IPS-NIHi11 (cell line): ENCODE results near the gene RCC2.

ENCODE experiments used
- DNase-seq: peaks from one replicate; pipeline ENCODE4 v3.0.0; 2012; ENCODE audit warnings: mixed read lengths, low spot score

The RCC2 gene

DNA sequence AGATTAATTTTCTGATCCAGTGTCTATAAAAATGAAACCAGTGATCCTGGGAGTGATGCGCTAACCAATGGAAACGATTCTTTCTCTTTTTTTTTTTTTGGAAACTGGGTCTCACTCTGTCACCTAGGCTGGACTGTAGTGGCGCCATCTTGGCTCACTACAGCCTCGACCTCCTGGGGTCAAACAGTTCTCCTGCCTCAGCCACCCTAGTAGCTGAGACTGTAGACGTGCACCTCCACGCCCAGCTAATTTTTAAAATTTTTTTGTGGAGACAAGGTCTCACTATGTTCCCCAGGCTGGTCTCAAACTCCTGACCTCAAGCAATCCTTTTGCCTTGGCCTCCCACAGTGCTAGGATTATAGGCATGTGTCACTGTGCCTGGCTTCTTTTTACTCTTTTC lies 3.4 kb upstream of the RCC2 start:
- DNase-seq = no peak

DNA sequence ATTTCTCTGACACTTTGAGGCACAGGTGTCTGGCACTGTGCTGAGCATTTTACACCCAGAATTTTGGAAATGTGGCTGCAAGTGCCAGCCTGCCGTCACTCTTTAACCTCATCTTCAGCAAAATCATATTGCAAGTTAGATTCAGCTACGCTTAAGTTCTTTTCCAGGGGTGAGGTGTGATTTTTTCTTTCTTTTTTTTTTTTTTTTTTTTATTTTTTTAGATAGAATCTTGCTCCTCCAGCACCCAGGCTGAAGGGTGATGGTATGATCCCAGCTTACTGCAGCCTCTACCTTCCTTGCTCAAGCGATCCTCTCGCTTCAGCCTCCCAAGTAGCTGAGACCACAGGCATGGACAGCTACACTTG lies 2.5 kb upstream of the RCC2 start:
- no peak for DNase-seq

DNA sequence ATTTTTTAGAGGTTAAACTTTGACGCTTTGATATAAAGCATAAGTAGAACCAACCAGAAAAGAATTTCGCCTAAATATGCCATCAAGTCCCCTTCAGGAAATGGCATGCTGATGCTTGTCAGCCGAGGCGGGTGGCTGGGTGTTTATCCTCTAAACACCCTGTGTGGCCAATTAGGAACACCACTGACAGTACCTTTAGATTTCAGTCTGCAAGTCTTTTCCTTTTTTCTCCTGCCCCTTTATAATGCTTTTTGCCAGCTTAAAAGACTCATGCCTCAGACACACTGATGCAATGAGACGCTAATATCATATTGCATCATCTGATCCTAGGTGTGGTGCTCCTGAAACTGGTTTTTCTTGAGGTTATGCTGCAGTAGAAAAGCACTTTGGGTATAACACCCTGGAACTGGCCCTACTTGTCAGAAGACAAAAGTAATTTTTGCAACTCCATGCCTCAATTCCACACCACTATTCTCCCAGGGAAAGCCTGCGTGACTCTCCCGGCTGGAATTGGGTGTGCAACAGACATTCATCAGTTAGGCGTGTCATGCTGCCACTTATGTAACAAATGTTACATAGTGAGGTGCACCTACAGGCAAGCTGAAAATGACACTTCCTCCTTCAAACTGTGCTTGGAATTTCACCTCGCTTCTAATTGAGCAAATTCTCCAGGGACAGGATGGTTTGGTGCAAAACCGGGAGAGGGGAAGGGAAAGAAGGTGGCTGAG lies 2.0 kb upstream of the RCC2 start:
- no peak for DNase-seq

DNA sequence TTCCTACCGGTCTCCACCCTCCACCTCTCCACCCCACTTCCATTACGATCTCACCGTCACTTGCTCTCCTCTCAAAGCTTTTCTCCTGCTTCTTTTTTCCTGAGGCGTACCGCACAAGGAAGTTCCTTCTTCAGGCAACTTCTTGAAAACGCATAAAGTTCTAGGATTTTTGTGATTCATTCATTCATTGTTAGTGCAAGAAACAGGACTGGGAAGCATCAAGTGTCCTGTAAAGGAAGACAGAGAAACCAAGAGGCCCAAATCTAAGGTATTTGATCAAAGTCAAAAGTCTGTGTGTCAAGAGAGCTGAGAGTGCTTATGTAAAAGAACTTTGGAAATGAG lies 1.3 kb upstream of the RCC2 start:
- no peak for DNase-seq

DNA sequence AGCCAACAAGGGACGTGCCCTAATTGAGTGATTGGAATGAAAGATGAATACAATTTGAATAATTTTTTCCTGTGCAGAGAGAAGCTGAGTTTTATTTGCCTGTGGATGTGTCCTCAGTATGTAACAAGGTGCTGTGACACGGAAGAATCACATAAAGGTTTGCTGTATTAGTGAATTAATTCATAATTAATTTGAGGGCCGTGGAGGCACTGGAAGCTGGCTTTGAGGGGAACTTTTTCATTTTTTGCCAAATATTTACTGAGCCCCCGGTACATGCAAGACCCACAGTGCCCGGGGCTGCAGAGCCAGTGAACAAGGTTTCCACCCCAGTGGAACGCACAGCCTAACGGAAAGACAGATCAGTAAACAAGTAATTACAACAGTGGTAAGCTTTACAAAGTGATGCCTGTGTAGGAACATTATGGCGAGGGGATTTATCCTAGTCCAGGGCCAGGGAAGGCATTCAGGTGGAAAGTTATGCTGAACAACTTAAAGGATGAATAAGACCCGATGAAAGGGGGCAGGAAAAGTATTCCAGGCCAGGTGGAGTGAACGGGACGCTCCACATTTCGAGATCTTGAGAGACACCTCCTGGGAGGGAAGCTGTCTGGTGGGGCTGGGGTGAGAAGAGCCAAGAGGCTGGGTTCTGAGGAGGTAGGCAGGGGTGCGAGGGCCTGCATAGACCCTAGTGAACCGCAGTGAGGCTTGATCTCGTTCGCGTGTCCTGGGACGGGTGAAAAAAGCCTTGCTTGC lies 773 bp upstream of the RCC2 start:
- DNase-seq = no peak

DNA sequence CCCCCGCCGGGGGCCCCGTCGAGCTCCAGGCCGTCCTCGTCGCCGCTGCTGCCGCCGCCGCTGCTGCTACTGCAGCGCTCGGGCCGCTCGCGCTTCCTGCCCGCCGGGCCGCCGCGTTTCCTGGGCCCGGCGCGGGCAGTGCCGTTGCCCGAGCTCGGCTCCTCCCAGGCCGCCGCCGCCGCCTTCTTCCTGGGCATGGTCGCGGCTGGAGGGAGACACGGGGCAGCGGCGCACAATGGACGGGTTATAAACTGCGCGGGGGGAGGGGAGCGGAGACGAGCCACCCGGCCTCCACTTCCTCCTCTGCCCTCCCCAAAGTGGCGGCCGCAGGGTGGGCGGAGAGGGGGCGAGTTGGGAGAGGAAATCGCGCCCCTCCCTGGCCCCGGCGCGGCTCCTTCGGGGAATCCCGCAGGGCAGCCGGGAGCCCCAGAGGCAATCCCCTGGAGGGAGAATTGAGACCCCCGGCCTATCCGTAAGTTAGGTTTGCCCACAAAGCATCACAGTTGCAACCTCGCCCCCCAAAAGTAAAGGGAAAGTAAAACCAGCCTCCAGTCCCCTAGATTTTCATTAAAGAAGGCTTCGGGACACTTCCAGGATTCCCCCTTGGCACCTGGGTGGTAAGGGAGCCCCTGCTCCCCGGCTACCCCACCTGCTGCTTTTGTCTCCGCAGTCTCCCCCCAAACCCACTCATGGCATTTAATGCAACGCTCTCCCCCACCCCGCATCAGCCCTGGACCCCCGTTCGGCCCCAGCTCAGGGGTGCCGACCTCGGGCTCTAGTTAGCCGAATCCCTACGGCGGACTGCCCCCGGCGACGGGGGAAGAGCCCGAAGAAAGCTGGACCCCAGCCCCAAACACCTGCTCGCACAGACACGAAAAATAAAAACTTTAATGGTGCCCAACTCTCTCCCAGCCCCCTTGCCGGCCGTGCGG lies 893 bp downstream of the RCC2 start:
- peak; percentile 65 for DNase-seq

DNA sequence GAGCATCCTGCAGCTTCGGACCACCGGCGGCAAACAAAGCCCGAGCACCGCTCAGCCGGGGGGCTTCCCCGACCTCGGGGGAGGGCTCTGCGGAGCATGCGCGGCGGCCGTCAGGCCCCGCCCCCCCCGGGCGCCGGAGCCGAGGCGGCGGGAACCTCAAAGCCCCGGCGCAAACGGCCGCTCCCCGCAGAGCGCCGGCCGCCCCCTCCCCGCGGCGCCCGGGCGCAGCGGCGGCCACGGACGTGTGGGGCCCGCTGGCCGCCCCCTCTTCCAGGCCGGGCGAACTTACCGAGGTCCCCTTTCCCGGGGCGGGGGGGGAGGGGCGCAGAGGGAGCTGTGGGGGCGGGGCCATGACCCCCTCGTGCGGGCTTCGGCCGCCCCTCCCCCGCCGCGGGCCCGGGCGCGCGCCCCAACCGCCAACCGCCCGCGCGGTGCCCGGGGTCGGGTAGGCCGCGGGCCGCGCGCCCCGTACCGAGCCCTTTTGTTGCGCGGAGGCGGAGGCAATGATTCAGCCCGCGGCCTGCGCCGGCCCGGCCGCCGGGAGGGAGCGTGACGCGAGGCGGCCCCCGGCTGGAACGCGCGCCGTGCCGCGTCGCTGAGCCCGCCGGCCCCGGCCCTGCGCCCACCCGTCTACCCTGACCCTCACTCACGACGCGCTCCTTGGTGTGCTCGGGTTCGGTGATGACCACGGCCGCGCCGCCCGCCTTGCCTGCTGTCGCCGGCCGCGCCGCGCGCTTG lies 1.7 kb downstream of the RCC2 start:
- peak; percentile 89 for DNase-seq

DNA sequence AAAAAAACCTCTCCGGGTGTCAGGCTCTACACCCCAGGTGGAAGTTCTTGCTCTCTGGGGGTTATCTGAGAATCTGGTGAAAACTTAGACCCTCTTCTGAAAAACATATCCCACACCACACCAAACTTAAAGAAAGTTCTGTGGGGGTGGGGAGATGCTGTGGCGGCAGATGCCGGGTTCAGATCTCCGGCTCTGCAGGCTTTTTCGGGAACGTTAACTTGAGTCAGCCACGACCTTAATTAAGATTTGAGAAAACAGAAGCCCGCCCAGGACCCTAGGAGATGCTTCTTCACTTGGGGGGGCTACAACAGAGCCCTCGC lies 2.3 kb downstream of the RCC2 start:
- no peak for DNase-seq

DNA sequence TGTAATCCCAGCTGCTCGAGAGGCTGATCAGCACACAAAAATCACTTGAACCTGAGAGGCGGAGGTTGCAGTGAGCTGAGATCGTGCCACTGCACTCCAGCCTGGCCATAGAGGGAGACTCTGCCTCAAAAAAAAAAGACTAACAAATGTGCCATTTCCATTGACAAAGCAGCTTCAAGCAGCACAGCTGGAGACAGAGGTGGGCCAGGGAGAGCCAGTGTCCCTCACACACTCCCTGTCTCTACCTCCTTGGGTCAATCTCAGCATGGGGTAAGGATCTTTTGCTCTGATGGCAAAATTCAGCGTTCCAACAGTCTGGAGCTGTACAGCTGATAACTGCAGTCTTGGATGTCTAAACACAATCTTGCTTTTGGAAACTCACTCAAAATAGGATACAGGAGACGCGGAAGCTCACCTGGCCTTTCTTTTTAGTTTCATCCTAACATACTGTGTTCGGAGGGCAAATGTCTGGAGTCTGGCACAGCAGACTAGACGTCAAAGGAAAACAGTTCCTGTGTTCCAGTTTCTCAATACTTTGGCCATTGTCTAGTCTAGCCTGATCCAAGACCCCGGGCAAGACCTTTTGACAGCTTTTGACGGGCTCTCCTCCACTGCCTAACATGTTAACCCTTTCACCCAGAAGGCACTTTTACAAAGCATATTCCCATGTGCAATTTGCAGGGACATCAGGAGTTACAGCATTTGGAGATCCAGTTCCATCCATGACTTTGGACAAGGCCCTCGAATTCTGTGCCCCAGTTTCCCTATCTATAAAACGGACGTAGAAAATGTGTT lies 2.9 kb downstream of the RCC2 start:
- DNase-seq = no peak

DNA sequence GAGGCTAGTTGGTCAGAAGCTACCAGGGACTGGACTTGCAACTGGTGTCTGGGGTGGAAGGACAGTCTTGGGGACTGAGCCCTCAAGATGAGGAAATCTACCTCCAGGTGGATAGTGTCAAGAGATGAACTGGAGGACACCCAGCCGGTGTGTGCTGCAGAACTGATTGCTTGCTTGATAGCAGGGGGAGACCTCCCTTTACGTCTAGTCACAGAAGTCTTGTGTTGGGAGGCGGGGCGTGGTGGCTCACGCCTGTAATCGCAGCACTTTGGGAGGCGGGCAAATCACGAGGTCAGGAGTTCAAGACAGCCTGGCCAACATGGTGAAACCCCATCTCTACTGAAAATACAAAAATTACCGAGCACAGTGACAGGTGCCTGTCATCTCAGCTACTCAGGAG lies 4.9 kb downstream of the RCC2 start:
- no peak for DNase-seq

DNA sequence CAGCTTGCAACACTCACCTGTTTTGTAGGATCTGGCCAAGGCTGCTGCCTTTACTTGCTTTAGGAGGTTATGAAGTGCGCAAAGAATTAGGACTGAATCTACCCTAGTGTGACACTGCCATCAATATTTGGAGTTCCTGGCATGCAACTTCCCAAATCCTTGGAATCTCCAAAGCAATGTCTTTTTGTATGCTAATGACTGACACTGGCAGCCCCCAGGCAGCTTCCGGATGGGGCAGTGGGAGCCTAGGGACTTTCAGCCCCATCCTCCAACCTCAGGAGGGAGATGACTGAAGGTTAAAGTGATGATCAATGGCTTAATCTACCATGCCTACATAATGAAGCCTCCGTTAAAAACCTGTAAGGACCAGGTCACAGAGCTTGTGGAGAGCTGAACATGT lies 5.5 kb downstream of the RCC2 start:
- no peak for DNase-seq

DNA sequence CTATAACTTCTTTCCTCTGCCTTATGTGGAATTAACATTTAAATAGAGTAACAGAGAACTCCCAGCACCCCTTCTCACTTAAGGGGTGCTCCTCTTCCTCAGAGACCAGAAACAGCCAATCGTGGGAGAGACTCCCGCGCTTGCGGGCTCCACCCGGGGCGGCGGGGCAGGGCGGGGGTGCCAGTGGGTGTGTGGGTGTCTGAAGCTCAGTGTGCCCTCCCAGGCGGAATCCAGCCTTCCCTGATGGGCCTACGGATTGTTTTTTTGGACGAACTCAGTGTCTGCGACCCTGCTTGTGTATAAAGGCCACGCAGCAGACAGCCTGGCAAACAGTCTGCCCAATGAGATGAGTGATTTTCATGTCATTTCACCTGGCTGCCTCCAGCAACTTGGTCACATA lies 6.2 kb downstream of the RCC2 start:
- no peak for DNase-seq

DNA sequence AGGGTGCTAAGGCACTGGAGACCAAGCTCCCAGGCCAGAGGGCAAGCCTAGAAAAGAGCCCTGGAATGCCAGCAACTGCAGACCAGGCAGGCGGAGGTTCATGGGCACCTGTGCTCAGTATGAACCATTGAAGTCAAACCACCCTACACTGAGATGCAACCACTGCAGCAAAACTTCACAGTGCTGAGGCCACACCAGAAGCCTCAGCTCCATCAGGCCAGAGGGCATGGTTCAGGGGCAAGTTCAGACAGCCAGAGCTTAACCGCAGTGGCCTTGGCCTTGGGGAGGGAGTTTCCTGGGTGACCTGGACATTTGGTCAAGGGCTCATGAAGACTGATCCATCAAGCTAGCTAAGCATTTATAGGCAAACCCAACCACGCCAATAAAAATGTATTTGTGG lies 7.1 kb downstream of the RCC2 start:
- DNase-seq = no peak

DNA sequence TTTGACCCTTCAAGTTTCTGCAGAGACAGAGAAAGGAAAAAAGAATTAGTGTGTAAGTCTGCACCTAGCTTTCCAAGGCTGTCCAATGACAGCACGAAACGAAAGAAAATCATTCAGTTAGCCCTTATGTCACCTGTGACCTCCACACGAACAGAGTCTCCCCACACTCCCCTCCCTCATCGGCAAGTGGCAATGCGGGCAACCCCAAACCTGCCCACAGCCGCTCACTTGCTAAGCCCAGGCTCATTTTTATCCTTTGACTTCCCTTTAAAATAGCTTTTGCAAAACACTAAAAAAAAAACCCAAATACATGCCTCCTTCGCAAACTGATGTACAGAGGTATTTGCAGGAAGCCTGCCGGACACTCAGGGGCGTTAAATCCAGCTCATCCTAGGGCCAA lies 10.3 kb downstream of the RCC2 start:
- no peak for DNase-seq

DNA sequence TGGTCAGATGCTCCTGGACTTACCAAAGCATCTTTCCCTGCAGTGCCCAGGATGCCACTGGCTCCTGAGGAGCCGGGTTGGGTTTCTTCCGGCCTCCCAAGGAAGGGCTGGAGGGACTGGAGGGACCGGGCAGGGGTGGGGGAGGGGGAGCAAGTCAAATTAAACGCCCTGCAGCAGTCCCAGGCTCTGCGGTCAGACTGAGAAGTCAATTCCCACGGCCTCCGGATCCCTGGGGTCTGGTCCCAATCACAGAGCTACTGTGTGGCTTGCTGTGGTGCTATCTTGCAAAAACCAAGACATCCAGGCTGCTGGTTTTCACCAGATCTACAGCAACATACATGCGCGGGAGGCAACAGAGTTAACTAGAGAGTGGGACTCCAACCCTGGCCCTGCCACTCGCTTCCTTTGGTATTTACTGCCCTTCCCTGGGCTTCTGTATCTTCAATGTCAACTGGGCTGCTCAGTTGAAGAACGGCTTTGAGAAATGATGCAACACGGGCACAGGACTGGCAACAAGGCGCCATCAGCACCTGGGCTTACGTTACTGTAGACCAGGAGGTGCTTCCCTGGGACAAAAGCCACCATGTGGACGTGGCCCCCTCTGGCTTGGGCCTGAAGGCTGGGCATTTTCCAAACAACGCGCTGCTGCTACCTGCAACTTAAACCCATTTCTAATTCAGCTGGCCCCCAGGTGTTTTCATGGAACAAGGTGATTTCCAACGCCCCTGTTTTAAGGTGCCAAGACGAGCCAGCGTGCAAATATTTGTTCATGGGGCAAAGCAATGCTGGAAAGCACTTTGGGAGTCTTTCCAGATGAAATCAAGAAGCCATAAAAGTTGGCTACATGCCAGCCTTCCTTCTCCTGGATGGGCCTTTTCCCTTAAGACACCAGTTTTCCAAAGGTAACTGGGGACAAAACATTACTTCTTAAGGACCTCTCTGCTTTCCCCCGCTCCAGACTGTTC lies 11.5 kb downstream of the RCC2 start:
- no peak for DNase-seq

DNA sequence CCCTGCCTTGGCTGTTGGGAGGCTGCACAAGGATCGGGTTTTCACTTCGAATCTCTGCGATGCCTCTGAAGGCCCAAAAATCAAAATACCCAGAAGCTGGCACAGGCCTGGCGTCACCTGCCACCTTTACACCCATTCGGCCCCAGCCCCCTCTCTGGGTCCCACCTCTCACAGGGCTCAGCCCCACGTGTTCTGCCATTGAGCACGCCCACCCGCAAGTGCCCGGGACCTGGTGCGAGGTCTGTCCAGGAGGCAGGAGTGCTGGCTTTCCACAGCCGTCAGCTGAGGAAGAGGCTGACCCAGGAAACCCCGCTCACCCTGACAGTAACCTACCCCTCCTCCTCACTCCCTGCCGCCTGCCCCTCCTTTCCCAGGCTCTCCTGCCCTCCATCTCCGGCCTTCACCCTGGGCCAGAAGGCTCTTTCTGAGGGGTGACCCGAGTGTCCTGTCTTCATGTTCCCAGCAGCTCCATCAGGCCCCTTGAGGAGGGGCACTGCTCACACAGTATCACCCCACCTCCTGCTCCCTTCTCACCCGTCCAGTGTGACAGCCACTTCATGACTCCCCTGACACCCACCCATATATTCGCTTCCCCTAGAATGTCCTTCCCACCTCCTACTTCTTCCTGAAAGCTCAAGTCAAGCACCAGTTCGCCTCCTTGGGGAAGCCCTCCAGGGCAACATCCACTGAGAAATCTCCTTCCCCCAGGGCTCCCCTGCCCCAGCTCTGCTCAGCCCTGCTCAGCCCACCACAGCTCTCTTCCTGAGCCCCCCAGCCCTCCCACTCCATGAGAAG lies 13.5 kb downstream of the RCC2 start:
- no peak for DNase-seq

DNA sequence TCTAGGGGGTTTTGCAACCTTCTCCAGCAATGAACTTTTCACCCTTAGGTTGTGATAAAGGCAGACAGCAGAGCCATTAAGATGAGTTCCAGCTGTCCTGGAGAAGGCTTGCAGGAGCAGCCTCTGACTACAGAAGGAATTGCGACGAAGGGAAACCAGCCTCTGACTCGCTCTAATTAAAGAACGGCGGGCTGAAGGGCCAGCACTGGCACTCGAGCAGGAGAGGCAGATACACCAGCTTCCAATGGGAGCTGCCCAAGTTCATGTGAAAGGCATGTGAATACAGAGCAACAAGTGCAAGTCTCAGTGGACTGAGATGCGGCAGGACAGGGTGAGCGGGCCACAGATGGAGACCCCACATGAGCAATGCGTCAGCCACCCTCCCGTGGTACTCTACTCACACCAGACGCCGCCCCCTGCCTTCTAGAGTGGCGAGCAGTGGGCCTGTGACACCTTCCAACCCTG lies 15.7 kb downstream of the RCC2 start:
- no peak for DNase-seq

DNA sequence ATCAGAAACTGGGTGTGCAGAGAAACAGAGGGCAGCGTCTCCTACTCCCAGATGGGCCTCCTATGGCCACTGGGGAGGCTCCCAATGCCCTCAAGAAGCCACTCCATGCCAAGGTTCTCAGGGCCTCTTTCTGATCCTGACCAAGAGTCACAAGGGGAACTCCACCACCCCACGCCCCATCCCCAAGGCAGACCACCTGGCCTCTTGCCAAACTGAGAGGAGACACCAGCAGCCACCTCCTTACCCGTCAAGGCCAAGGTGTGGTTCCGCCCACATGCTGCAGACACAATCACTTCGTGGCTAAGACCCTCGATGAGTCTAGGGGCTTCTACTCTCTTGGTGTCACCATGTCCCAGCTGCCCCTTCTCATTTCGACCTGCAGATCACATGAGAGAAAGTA lies 17.0 kb downstream of the RCC2 start:
- no peak for DNase-seq

DNA sequence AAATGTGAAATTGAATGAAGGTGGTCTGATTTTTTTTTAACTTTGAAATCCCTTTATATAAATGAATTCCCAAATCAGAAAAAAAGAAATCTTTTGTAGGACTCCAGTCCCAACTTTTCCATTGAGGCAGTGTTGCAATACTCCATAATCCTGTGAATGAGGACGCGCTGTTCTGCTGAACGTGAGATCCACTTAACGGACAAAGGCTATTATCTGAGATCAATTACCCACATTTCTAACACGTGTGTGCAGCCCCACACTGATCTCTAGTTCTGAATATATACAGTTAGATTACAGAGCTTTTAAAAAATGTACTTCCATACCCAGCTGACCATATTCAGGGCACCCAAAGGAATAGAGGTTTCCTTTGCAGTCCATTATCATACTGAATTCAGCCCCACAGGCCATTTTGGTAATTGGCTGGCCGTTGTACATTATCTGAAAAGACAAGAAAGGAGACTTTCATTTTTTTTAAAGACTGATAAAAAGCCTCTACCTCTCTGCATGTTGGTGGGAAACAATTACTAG lies 19.0 kb downstream of the RCC2 start:
- DNase-seq = no peak
